Mesodermal cell (in vitro differentiated cells): ENCODE results near the gene OSBPL3.

Source experiments
- H3K27ac ChIP-seq: 2 replicates; pipeline ENCODE4 v1.7.0; 2013; ENCODE audit warnings: mild to moderate bottlenecking, low read depth, low read length, moderate library complexity; ENCODE audit not compliant: severe bottlenecking
- H3K36me3 ChIP-seq: 2 replicates; pipeline ENCODE4 v1.7.1; 2013; ENCODE audit warnings: mild to moderate bottlenecking, low read length, moderate library complexity; ENCODE audit not compliant: control insufficient read depth, insufficient read depth
- H3K4me1 ChIP-seq: one replicate; pipeline ENCODE4 v1.7.1; 2013; ENCODE audit warnings: mild to moderate bottlenecking, low read length; ENCODE audit not compliant: insufficient read depth, control insufficient read depth, poor library complexity, severe bottlenecking
- H3K4me3 ChIP-seq: 2 replicates; pipeline ENCODE4 v1.7.0; 2013; ENCODE audit warnings: low read length, control low read depth, mild to moderate bottlenecking; ENCODE audit not compliant: insufficient read depth, poor library complexity, severe bottlenecking; ENCODE audit errors: extremely low read depth
- H3K9me3 ChIP-seq: 2 replicates; pipeline ENCODE4 v1.7.1; 2013; ENCODE audit warnings: mild to moderate bottlenecking, low read length, moderate library complexity; ENCODE audit not compliant: control insufficient read depth
- WGBS, 2 experiments: methylation state at CpG; one replicate each; pipeline ENCODE4 v1.1.5; 2013; ENCODE audit warnings: missing lambda C conversion rate in 2 of 2; ENCODE audit not compliant: insufficient coverage in 2 of 2; 5-methylcytosine and 5-hydroxymethylcytosine counted together

OSBPL3 gene

DNA sequence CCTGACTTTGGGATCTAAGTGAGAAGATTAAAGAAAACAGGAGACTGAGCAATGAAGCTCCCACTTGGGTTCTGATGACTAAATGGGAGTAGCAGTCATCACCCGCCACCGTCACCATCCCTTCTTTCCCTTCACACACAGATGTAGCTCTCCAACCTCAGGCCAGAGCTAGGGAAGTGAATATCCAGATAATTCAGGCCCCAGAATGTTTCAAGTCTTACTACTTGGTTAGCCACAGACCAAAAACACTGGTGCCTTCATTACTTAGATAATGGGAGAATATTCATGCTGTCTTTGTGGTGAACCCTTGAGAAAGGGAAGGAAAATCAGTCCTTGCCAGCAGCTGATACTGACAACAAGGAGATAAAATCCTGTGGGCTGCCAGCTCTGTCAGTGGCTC, 100.7 kb downstream of the OSBPL3 start:
- Histone ChIP-seq H3K9me3 (no peaks in the 10 kb centered on the region), H3K4me1 (no peaks in the 10 kb centered on the region), H3K27ac (no peak overlapping the region), H3K4me3 (no peak overlapping the region), H3K36me3 (no peaks in the 10 kb centered on the region)
- WGBS, 2 experiments, result no CpG with 5 or more reads among the region's 2 CpGs

DNA sequence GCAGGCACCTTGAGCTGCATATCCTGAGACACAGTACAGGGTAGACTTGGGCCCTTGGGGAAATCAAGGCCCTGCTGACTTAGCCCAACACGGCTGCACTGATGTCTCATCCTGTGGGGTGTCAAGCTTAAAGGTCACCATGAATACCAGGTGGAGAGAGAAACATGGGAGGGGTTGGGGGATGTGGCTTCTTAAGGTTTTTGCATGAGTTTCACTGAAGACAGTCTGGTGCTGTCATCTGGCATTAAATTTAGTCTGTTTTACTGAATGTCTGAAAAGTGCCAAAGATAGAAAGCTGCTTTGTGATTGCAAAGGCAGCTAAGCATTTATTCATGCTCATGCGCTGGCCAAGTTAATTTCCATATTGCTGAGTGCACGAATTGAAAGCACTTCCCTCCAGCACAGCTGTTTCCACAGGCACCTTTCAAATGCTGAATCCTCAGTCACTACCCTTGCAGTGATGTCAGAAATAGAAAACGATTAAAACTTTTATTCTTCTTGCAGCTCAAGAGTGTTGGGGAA, 102.1 kb downstream of the OSBPL3 start:
- 41 to 48% methylated on average over 3 of the region's 4 CpGs for WGBS, 2 experiments
- Histone ChIP-seq H3K4me3 (no peak overlapping the region), H3K27ac (no peak overlapping the region), H3K36me3 (no peaks in the 10 kb centered on the region), H3K4me1 (no peaks in the 10 kb centered on the region), H3K9me3 (no peaks in the 10 kb centered on the region)

DNA sequence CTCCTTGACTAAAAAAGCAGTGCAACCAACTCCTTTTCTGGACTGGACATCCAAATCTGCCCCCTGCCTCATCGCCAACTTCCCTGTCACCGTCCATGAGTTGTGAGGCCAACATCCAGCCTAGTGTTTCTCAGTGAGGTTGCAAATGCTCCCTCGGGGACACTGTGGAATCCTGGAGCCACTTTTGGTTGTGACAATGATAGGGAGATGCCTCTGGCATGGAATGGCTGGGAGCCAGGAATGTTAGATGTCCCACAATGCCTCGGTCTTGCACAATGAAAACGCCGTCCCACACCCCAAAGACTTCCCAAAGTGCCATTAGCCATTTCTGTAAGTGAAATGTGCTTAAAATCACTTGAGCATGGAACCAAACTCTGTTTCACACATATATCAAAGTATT, 105.2 kb downstream of the OSBPL3 start:
- Histone ChIP-seq H3K9me3 (no peaks in the 10 kb centered on the region), H3K4me3 (no peak overlapping the region), H3K36me3 (peaks cover 9% of the 10 kb centered on the region), H3K4me1 (no peaks in the 10 kb centered on the region), H3K27ac (no peak overlapping the region)
- 79 to 86% methylated on average over 1 to 3 of the region's 6 CpGs for WGBS, 2 experiments

DNA sequence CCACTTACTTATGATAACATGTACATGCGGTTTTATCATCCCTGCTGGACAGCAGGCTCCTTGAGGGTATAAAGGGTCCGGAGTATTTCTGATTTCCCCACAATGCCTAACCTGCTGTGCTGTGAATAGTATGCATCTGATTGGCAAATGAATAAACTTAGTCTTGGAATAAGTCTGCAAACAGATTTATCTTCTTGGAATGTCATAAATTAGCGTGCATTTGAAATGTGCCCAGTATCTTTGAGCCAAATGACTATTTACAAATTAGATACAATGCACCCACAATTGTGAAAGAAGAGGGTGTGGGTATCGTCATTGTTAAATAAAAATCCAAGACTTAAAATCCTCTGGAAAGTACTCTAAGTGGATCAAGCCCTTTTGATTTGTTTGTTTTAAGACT, 106.0 kb downstream of the OSBPL3 start:
- no peak overlapping the region for H3K27ac ChIP-seq
- 71 to 100% methylated on average over 1 to 2 of the region's 4 CpGs for WGBS, 2 experiments
- H3K9me3 ChIP-seq, result no peaks in the 10 kb centered on the region
- no peaks in the 10 kb centered on the region for H3K4me1 ChIP-seq
- no peak overlapping the region for H3K4me3 ChIP-seq
- H3K36me3 ChIP-seq, result peaks cover 9% of the 10 kb centered on the region

DNA sequence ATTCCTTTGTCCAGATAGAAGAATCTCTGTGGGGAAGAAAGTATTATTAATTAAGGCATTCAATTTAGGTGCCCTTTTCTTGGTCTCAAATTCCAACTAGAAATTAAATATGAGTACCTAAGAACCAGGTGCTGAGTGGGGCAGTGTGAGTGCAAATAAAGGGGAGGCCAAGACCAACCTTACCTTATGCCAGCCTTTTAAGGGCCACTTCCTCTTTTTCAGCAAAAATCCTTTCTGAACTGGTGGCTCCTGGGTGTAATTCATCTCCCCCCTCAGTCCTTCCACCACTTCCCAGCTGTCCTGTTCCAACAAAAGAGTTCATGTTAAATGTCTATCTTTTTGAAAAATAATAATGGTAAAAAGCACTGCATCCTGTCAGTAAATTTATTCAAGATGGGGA, 108.2 kb downstream of the OSBPL3 start:
- no peak overlapping the region for H3K4me3 ChIP-seq

DNA sequence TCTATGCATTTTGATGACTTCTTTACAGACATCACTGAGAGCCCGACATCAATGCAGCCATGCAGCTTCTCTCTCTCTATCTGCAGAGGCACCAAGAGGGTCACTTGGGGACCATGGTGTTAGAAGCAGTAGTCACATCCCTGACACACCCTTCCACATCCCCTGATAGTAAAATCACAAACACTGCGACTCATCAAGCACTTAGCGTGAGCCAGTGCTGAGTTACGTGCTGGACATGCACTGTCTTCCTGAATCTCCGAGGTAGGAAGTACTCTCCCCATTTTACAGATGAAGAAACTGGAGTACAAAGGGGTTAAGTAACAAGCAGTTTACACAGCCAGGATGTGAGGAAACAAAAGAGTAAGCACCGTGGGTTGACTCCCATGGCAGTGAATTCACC, 109.2 kb downstream of the OSBPL3 start:
- H3K4me3 ChIP-seq, result no peak overlapping the region
- 100% methylated on average over 2 to 5 of the region's 6 CpGs for WGBS, 2 experiments
- no peak overlapping the region for H3K27ac ChIP-seq
- H3K4me1 ChIP-seq, result no peaks in the 10 kb centered on the region
- no peaks in the 10 kb centered on the region for H3K9me3 ChIP-seq
- peaks cover 26% of the 10 kb centered on the region for H3K36me3 ChIP-seq

More for the DNA sequence above, 108.2 kb downstream of the OSBPL3 start:
- Histone ChIP-seq H3K4me1 (no peaks in the 10 kb centered on the region), H3K27ac (no peak overlapping the region), H3K9me3 (no peaks in the 10 kb centered on the region), H3K36me3 (peaks cover 16% of the 10 kb centered on the region)

DNA sequence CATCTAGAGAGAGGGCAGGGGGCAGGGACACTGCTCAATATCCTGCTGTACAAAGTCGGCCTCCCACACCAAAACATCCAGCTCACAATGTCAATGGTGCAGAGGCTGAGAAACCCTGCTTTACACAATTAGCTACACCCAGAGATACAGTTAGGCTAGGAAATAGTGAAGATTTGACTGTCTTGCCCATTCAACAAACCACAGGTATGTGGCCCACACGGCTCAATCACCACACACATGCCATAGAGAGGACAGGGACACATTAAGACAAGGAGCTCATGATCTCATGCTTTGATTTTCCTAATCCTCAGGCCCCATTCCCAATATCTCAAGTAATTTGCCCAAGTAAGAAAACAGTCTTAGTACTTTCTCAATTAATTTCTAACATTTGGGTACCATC, 110.4 kb downstream of the OSBPL3 start:
- Histone ChIP-seq H3K36me3 (peaks cover 32% of the 10 kb centered on the region), H3K4me3 (no peak overlapping the region), H3K4me1 (no peaks in the 10 kb centered on the region), H3K27ac (no peak overlapping the region), H3K9me3 (no peaks in the 10 kb centered on the region)
- 71 to 100% methylated on average over 1 of the region's 2 CpGs for WGBS, 2 experiments

DNA sequence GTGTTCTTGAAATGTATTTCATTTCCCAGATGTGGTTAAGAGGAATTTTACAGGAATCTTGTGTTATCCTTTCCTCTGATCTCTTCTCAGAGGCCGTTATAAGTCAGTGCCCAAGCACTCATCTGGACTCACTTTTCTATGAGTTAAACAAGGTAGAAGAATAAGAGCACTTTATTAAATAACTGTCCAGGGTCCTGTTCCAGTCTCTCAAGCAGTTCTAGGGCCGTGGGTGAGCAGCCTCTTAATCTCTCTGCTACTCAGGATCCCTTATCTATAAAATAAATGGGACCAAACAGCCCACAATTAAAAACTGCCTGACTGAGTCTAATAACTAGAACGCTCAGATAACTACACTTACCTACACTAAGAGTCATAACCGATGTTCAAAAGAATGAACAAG, 111.2 kb downstream of the OSBPL3 start:
- no peaks in the 10 kb centered on the region for H3K9me3 ChIP-seq
- WGBS, 2 experiments, result 50 to 76% methylated on average over 2 of the region's 4 CpGs
- H3K4me1 ChIP-seq, result no peaks in the 10 kb centered on the region
- H3K27ac ChIP-seq, result no peak overlapping the region
- peaks cover 41% of the 10 kb centered on the region for H3K36me3 ChIP-seq
- no peak overlapping the region for H3K4me3 ChIP-seq

DNA sequence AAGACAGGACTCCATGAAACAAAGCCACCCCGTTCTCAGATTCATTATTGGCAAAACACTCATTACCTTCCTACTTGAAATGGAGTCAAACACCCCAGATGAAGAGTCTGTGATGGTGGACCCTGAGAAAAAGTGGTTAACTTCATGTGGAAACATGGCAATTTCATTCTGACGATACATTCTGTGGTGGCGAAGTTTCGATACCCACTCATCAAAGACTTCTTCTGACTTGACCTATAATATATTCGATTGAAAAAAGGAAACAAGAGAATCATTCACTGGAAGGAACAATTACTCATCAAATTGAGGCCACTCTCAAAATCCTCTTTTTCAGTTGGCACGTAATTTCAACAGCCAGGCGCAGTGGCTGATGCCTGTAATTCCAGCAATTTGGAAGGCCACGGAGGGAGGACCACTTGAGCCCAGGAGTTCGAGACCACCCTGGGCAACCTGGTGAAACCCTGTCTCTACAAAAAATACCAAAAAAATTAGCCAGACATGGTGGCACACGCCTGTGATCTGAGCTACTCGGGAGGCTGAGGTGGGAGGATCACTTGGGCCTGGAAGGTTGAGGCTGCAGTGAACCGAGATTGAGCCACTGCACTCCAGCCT, 113.9 kb downstream of the OSBPL3 start:
- H3K4me1 ChIP-seq, result no peaks in the 10 kb centered on the region
- H3K27ac ChIP-seq, result no peak overlapping the region
- H3K9me3 ChIP-seq, result no peaks in the 10 kb centered on the region
- peaks cover 54% of the 10 kb centered on the region for H3K36me3 ChIP-seq
- 88 to 89% methylated on average over 7 to 10 of the region's 12 CpGs for WGBS, 2 experiments
- no peak overlapping the region for H3K4me3 ChIP-seq

DNA sequence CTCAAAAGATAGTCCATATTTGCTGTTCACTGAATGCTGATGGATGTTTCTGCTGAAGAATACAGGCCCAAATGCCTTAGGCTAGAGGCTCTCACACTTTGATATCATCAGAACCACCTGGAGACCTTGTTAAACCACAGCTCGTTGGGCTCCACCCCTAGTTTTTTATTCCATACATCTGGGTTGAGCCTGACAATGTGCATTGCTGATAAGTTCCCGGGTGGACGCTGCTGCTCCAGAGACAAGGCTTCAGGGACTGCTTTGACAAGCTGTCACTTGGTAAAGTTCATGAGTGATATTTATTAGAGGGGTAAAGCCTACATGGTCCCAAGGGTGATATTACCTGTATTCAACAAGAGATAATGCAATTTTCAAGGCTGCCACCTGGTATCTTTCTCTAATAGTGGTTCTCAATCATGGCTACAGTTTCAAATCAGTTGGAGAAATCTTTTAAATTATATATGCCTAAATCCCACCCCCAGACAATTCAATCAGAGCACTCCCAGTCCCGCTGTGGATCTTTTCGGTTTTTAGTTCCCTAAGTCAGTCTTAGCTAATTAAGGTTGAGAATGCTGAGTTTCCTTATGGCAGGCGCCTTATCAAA, 115.7 kb downstream of the OSBPL3 start:
- Histone ChIP-seq H3K4me1 (no peaks in the 10 kb centered on the region), H3K9me3 (no peaks in the 10 kb centered on the region), H3K36me3 (peaks cover 51% of the 10 kb centered on the region), H3K4me3 (no peak overlapping the region), H3K27ac (no peak overlapping the region)
- 85 to 86% methylated on average over 3 of the region's 6 CpGs for WGBS, 2 experiments

DNA sequence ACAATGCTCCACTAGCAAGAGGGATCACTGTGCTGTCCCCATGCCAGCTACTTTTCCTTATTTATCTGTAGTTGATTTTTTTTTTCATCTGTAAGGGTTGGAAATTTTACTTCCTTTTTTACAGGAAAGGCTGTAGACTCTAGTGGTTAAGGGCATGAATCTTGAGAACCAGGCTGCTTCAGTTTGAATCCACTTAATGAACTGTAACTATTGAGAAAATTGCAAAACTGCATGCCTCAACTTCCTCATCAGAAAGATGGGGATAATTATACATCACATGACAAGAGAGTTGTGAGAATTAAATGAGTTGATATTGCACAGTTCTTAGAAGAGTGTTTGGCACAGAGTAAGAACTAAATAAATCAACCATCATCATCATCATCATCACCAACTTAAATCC, 116.4 kb downstream of the OSBPL3 start:
- no peaks in the 10 kb centered on the region for H3K4me1 ChIP-seq
- H3K27ac ChIP-seq, result no peak overlapping the region
- H3K4me3 ChIP-seq, result no peak overlapping the region
- peaks cover 49% of the 10 kb centered on the region for H3K36me3 ChIP-seq
- H3K9me3 ChIP-seq, result no peaks in the 10 kb centered on the region
